ELF-1 (cell line): ENCODE results near the gene MYO19.

Experiments used
- DNase-seq: peaks from one replicate; pipeline ENCODE4 v3.0.0-alpha.2; 2016; ENCODE audit warnings: low read depth, low spot score

MYO19 gene

GRCh38 chr17:36534840-36535668, at the start of gene MYO19, which contains the start of gene PIGW:
MYO19 (minus strand) TSS chr17:36534868; CDS start chr17:36532538, 2,330 bp downstream.
PIGW (plus strand) TSS chr17:36534987; CDS start chr17:36537102, 2,115 bp downstream.
- peak; percentile 98 for DNase-seq

- DNase-seq = no peak
These were observed 49.1 kb upstream of the MYO19 start for GRCh38 chr17:36583787-36584186.

GRCh38 chr17:36578671-36579070, 44.0 kb upstream of the MYO19 start:
- no peak for DNase-seq

- no peak for DNase-seq
These were observed 42.1 kb upstream of the MYO19 start for GRCh38 chr17:36576793-36577192.

- no peak for DNase-seq
These were observed 40.4 kb upstream of the MYO19 start for GRCh38 chr17:36575028-36575427.

GRCh38 chr17:36566081-36566480, 31.4 kb upstream of the MYO19 start:
- DNase-seq = no peak

GRCh38 chr17:36553459-36553858, 18.8 kb upstream of the MYO19 start:
- no peak for DNase-seq

- DNase-seq = no peak
These were observed 16.1 kb upstream of the MYO19 start for GRCh38 chr17:36550491-36551417.

GRCh38 chr17:36547776-36548175, 13.1 kb upstream of the MYO19 start:
- no peak for DNase-seq

GRCh38 chr17:36546418-36547093, 11.9 kb upstream of the MYO19 start:
- DNase-seq = no peak

GRCh38 chr17:36545465-36546417, 11.1 kb upstream of the MYO19 start:
- peak; percentile 98 for DNase-seq

- DNase-seq = no peak
These were observed 10.4 kb upstream of the MYO19 start for GRCh38 chr17:36545077-36545464.

- DNase-seq = peak; percentile 87
These were observed 9.8 kb upstream of the MYO19 start, which contains the start of gene GGNBP2 for GRCh38 chr17:36544307-36545076. GGNBP2 (plus strand) TSS chr17:36544919; CDS start chr17:36545725, 806 bp downstream.

- DNase-seq = peak; percentile 70
These were observed 9.3 kb upstream of the MYO19 start for GRCh38 chr17:36544044-36544306.

GRCh38 chr17:36542755-36543154, 8.1 kb upstream of the MYO19 start:
- no peak for DNase-seq

GRCh38 chr17:36540696-36541095, 6.0 kb upstream of the MYO19 start:
- DNase-seq = no peak

- no peak for DNase-seq
These were observed 1.0 kb upstream of the MYO19 start for GRCh38 chr17:36535669-36536081.

GRCh38 chr17:36533935-36534839, 481 bp downstream of the MYO19 start:
- DNase-seq = peak; percentile 90

GRCh38 chr17:36532435-36532975, 2.2 kb downstream of the MYO19 start:
- DNase-seq = no peak
